IMR-90 (cell line): Measurements from ENCODE around the gene JAGN1.

Source experiments
- BHLHE40 ChIP-seq: fragments of 150-350 bp; IDR thresholded peaks from 2 replicates; pipeline ENCODE4 v1.6.1; 2016; ENCODE audit warnings: mild to moderate bottlenecking, low read depth, low read length
- CEBPB ChIP-seq: IDR thresholded peaks from 2 replicates; pipeline ENCODE4 v1.6.1; 2012; ENCODE audit warnings: low read depth, low read length, improper control_type of control experiment
- CHD1 ChIP-seq: IDR thresholded peaks from 2 replicates; pipeline ENCODE4 v1.6.1; 2012; ENCODE audit warnings: low read depth, low read length, improper control_type of control experiment
- FOS ChIP-seq: fragments of 150-350 bp; IDR thresholded peaks from 2 replicates; pipeline ENCODE4 v1.6.1; 2016; ENCODE audit warnings: low read depth, low read length
- MAFK ChIP-seq: IDR thresholded peaks from 2 replicates; pipeline ENCODE4 v1.6.1; 2012; ENCODE audit warnings: low read depth, low read length, improper control_type of control experiment
- MAZ ChIP-seq: IDR thresholded peaks from 2 replicates; pipeline ENCODE4 v1.6.1; 2012; ENCODE audit warnings: low read depth, mild to moderate bottlenecking, low read length, improper control_type of control experiment, moderate library complexity, borderline replicate concordance
- MXI1 ChIP-seq: IDR thresholded peaks from 2 replicates; pipeline ENCODE4 v1.6.1; 2012; ENCODE audit warnings: low read depth, mild to moderate bottlenecking, low read length, moderate library complexity, borderline replicate concordance
- POLR2A ChIP-seq: IDR thresholded peaks from 2 replicates; pipeline ENCODE4 v1.6.1; 2012; ENCODE audit warnings: mild to moderate bottlenecking, low read depth, low read length
- RFX5 ChIP-seq: IDR thresholded peaks from 2 replicates; pipeline ENCODE4 v1.8.0; 2012; ENCODE audit warnings: low read depth, mild to moderate bottlenecking, low read length, moderate library complexity
- TF ChIP-seq, protein P1 (sequence below): conservative IDR thresholded peaks from 2 replicates; pipeline ENCODE4 v1.5.1; 2012; ENCODE audit warnings: mild to moderate bottlenecking, low read depth, low read length, improper control_type of control experiment
- TF ChIP-seq, protein P2 (sequence below): fragments of 150-350 bp; IDR thresholded peaks from 2 replicates; pipeline ENCODE4 v1.6.1; 2017; ENCODE audit warnings: mild to moderate bottlenecking, antibody characterized with exemption, low read length, low read depth

DNA sequence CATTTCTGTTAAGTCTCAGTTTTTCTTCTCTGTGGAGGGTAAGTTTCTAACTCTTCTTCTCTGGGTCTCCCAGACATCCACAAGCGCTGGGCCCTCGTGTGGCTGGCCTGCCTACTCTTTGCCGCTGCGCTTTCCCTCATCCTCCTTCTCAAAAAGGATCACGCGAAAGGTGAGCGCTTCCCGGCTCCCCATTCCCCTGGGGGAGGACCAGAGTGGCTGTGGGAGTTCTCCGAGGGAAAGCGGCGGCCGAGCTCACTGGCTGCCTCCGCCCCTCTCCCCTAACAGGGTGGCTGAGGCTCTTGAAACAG, 42.1 kb downstream of the JAGN1 start:
- TF ChIP-seq BHLHE40 (no peak), POLR2A (no peak), FOS (no peak), MAZ (no peak), CHD1 (no peak), CEBPB (no peak), RFX5 (no peak), MAFK (no peak), MXI1 (no peak)
- TF ChIP-seq, protein P1, sequence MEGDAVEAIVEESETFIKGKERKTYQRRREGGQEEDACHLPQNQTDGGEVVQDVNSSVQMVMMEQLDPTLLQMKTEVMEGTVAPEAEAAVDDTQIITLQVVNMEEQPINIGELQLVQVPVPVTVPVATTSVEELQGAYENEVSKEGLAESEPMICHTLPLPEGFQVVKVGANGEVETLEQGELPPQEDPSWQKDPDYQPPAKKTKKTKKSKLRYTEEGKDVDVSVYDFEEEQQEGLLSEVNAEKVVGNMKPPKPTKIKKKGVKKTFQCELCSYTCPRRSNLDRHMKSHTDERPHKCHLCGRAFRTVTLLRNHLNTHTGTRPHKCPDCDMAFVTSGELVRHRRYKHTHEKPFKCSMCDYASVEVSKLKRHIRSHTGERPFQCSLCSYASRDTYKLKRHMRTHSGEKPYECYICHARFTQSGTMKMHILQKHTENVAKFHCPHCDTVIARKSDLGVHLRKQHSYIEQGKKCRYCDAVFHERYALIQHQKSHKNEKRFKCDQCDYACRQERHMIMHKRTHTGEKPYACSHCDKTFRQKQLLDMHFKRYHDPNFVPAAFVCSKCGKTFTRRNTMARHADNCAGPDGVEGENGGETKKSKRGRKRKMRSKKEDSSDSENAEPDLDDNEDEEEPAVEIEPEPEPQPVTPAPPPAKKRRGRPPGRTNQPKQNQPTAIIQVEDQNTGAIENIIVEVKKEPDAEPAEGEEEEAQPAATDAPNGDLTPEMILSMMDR, result no peak
- TF ChIP-seq, protein P2, sequence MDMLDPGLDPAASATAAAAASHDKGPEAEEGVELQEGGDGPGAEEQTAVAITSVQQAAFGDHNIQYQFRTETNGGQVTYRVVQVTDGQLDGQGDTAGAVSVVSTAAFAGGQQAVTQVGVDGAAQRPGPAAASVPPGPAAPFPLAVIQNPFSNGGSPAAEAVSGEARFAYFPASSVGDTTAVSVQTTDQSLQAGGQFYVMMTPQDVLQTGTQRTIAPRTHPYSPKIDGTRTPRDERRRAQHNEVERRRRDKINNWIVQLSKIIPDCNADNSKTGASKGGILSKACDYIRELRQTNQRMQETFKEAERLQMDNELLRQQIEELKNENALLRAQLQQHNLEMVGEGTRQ, result no peak
